Uterus (tissue), 4 donors: ENCODE measurements around the gene KLHL17. TPM values are rescaled to one million over a fixed set of nuclear protein-coding genes. Genes with fewer than 3 reads are reported as not detected.

ENCODE experiments used
- DNase-seq, 2 donors: peaks; one replicate each; pipeline ENCODE4 v3.0.0-alpha.2; 2019 to 2020
- H3K27ac ChIP-seq, 2 donors: fragments of 200-600 bp; sonication (generic); 1 replicate in 1 of 2; 2 replicates in 1 of 2; pipeline ENCODE4 v1.5.1; 2016 to 2018
- H3K27me3 ChIP-seq, 2 donors: fragments of 200-600 bp; sonication (generic); one replicate each; pipeline ENCODE4 v1.5.1; 2018 to 2019; ENCODE audit warnings: control low read depth in 1 of 2
- H3K36me3 ChIP-seq, 2 donors: fragments of 200-600 bp; sonication (generic); one replicate each; pipeline ENCODE4 v1.5.1; 2019; ENCODE audit warnings: control low read depth in 1 of 2
- H3K4me1 ChIP-seq, 2 donors: fragments of 200-600 bp; sonication (generic); one replicate each; pipeline ENCODE4 v1.5.1; 2018 to 2019; ENCODE audit warnings: control low read depth in 1 of 2
- H3K4me3 ChIP-seq, 2 donors: fragments of 200-600 bp; sonication (generic); 1 replicate in 1 of 2; 2 replicates in 1 of 2; pipeline ENCODE4 v1.5.1; 2018 to 2019; ENCODE audit warnings: mild to moderate bottlenecking in 1 of 2
- H3K9me3 ChIP-seq, 2 donors: fragments of 200-600 bp; sonication (generic); one replicate each; pipeline ENCODE4 v1.5.1; 2019; ENCODE audit warnings: control low read depth in 1 of 2
- POLR2A ChIP-seq, 2 donors: fragments of 450-650 bp; IDR thresholded peaks; one replicate each; pipeline ENCODE4 v1.6.1; 2016; ENCODE audit warnings: antibody characterized with exemption in 2 of 2, mild to moderate bottlenecking in 1 of 2, moderate library complexity in 1 of 2
- intact Hi-C: fragments of 100-400 bp; cut with DNase I; formaldehyde crosslinking; loops from one replicate; pipeline ENCODE4 v1.15.1; 2023; ENCODE audit warnings: low total_unique reads
- total RNA-seq, 4 donors: library from RNA; depleted of rRNA in 3 of 4; stranded (reverse); fragments of >200 nt in 3 of 4; gene quantifications; one replicate each; pipeline versions ENCODE4 v1.1.0 to v1.2.4, GENCODE V29; 2014 to 2023
- TF ChIP-seq, protein P1 (sequence below), 4 experiments: fragments of 200-600 bp in 2 of 4; fragments of 450-650 bp in 2 of 4; sonication (generic) in 2 of 4; IDR thresholded peaks; one replicate each; pipeline ENCODE4 v1.5.1; 2016 to 2019; ENCODE audit warnings: antibody characterized with exemption in 4 of 4, mild to moderate bottlenecking in 2 of 4, moderate library complexity in 1 of 4
- donor health status: DM: yes; HTN: yes; CAD: no.

Gene KLHL17
- total RNA-seq, 4 donors from 2014 or later = 1.8 to 15.3 (median 9.6) TPM

DNA sequence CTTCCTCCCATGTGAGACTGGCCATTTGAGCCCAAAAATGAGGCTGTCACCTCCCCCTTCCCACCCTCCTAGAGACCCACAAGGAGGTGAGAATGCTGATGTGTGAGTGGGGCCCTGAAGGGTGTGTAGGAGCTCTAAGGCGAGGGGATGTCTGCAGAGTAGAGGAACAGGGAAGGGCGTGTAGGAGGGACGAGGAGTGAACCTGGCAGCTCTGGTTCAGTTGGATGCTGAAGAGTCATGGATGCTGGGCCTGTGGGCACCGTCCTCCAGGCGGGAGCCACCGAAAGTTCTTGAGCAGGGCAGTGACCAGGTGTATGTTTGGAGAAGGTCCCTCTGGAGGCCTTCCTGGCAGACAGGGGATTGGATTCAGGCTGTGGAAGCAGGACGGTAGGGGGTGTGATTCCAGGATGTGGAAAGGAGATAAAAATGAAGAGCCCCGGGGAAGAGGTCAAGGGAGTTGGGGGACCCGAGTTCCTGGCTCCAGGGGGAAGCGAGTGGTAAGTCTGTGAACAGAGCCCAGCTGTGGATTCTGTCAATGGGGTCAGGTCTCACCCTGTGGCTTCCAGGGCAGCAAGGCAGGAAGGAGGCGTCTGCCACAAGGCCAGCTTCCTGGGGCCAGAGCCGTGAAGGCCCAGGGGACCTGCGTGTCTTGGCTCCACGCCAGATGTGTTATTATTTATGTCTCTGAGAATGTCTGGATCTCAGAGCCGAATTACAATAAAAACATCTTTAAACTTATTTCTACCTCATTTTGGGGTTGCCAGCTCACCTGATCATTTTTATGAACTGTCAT lies 28.8 kb upstream of the KLHL17 start:
- intact Hi-C loops = no loop called here
- H3K4me1 ChIP-seq = no peaks in the 10 kb centered on the region
- TF ChIP-seq POLR2A (IDR thresholded peaks at IDR 0.05) = no peak
- TF ChIP-seq, protein P1, sequence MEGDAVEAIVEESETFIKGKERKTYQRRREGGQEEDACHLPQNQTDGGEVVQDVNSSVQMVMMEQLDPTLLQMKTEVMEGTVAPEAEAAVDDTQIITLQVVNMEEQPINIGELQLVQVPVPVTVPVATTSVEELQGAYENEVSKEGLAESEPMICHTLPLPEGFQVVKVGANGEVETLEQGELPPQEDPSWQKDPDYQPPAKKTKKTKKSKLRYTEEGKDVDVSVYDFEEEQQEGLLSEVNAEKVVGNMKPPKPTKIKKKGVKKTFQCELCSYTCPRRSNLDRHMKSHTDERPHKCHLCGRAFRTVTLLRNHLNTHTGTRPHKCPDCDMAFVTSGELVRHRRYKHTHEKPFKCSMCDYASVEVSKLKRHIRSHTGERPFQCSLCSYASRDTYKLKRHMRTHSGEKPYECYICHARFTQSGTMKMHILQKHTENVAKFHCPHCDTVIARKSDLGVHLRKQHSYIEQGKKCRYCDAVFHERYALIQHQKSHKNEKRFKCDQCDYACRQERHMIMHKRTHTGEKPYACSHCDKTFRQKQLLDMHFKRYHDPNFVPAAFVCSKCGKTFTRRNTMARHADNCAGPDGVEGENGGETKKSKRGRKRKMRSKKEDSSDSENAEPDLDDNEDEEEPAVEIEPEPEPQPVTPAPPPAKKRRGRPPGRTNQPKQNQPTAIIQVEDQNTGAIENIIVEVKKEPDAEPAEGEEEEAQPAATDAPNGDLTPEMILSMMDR (IDR thresholded peaks at IDR 0.05) = no peak

DNA sequence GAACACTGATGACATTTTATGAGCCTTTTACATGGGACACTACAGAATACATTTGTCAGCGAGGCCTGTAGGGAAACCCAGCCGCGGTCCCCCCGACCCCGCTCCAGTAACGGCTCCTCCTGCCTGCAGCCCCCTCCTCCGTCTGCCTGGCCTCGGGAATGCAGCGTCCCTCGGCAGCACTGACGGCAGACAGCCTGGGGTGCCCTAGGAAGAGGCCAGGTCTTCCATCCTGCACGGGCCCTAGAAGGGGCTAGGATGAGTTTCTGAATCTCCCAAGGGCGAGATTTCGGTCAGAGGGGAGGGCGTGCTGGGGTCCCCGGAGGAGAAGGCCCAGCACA lies 28.2 kb upstream of the KLHL17 start:
- H3K27me3 ChIP-seq = no peaks in the 10 kb centered on the region
- no peak overlapping the region for H3K27ac ChIP-seq
- H3K4me3 ChIP-seq = no peak overlapping the region
- intact Hi-C loops = no loop called here
- H3K9me3 ChIP-seq = no peaks in the 10 kb centered on the region
- no peaks in the 10 kb centered on the region for H3K4me1 ChIP-seq
- TF ChIP-seq, protein P1 (IDR thresholded peaks at IDR 0.05) = no peak
- no peak for TF ChIP-seq POLR2A (IDR thresholded peaks at IDR 0.05)
- H3K36me3 ChIP-seq = no peaks in the 10 kb centered on the region
- DNase-seq = no peak

More for the DNA sequence above, 28.8 kb upstream of the KLHL17 start:
- DNase-seq = no peak
- Histone ChIP-seq H3K9me3 (no peaks in the 10 kb centered on the region), H3K36me3 (no peaks in the 10 kb centered on the region), H3K4me3 (no peak overlapping the region), H3K27ac (no peak overlapping the region), H3K27me3 (no peaks in the 10 kb centered on the region)

DNA sequence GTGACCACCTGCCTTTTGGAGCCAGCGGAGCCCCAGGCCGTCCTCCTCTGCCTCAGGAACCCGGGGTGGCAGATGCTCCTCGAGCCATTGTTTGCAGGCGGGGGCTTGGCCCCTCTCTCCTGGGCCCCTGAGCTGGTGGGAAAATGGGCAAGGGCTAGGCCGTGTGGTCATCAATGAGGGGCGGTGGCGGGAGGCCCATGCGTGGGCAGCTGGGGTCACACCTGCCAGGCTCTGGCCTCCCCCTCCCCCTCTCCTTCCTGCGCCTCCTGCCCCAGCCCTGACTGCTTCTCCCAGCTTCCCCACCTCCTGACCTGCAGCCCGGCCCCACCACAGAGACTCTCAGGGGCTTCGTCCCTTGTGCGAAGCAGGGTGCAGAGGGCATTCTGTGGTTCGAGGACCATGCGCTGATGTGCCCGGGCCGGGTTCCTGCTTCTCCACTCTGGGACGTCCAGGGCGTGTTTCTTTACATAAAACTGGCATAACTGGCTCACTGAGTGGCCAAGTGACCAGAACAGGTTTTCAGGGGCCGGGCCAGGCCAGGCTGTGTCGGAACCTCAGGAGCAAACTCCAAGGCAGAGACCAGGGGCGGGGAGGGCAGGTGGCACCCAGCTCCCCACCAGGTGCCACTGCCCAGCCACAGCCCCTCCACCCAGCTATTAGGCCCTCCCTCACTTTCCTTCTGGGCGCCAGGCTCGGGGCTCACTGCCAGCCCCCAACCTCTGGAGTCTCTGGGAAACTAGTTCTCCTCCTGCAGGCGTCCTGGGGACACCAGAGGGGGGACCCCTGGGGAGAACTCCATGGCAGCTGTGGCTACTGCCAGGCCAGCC lies 27.4 kb upstream of the KLHL17 start:
- no peak for DNase-seq
- H3K4me3 ChIP-seq = no peak overlapping the region
- H3K36me3 ChIP-seq = no peaks in the 10 kb centered on the region
- intact Hi-C loops = no loop called here
- H3K27ac ChIP-seq = no peak overlapping the region
- no peaks in the 10 kb centered on the region for H3K9me3 ChIP-seq
- TF ChIP-seq, protein P1 (IDR thresholded peaks at IDR 0.05) = no peak
- TF ChIP-seq POLR2A (IDR thresholded peaks at IDR 0.05) = no peak
- no peaks in the 10 kb centered on the region for H3K27me3 ChIP-seq
- no peaks in the 10 kb centered on the region for H3K4me1 ChIP-seq

DNA sequence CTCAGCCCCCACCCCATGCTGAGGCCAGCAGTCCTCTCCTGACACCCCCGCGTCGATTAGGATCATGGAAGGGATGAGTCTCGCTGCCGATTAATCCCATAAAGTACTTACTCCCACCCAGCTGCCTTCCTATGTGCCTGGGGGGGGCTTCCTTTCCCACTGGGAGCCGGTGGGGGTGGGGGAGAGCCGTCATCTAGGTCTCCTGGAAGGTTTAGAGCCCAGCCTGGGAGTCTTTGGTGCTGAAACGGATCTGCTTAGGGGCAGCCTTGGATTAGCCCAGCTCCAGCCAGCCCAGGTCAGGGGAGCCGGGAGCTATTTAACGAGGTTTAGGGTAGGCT lies 26.8 kb upstream of the KLHL17 start:
- no peak for DNase-seq
- H3K9me3 ChIP-seq = no peaks in the 10 kb centered on the region
- no peaks in the 10 kb centered on the region for H3K36me3 ChIP-seq
- no peaks in the 10 kb centered on the region for H3K27me3 ChIP-seq
- no peak for TF ChIP-seq POLR2A (IDR thresholded peaks at IDR 0.05)
- TF ChIP-seq, protein P1 (IDR thresholded peaks at IDR 0.05) = no peak
- H3K4me1 ChIP-seq = no peaks in the 10 kb centered on the region
- intact Hi-C loops = no loop called here
- H3K27ac ChIP-seq = no peak overlapping the region
- no peak overlapping the region for H3K4me3 ChIP-seq
